ENCODE data around the gene DCLK1. TPM values are rescaled to one million over a fixed set of nuclear protein-coding genes. Genes with fewer than 3 reads are reported as not detected.
A peak's percentile ranks its signal among the peaks of the same experiment; 100 is the strongest.

DCLK1 gene
- polyA plus RNA-seq, 3 donors: 4.5 to 6.8 (median 6.0) TPM

GRCh38 chr13:35865341-35866240 lies 265.6 kb downstream of the DCLK1 start:
- peak; percentile 50 for DNase-seq

- no peak for DNase-seq
Observed at GRCh38 chr13:35860661-35861060, 270.5 kb downstream of the DCLK1 start.

- DNase-seq: no peak
Observed at GRCh38 chr13:35859981-35860380, 271.2 kb downstream of the DCLK1 start.

GRCh38 chr13:35858665-35859064 lies 272.5 kb downstream of the DCLK1 start:
- DNase-seq: no peak

GRCh38 chr13:35857769-35858168 lies 273.4 kb downstream of the DCLK1 start:
- peak; percentile 54 for DNase-seq

- no peak for DNase-seq
Observed at GRCh38 chr13:35856721-35857364, 274.3 kb downstream of the DCLK1 start.

GRCh38 chr13:35856084-35856483 lies 275.1 kb downstream of the DCLK1 start:
- DNase-seq: no peak

GRCh38 chr13:35855531-35856019 lies 275.6 kb downstream of the DCLK1 start:
- DNase-seq: no peak

GRCh38 chr13:35854286-35854685 lies 276.9 kb downstream of the DCLK1 start:
- DNase-seq: no peak

- no peak for DNase-seq
Observed at GRCh38 chr13:35851881-35852280, 279.3 kb downstream of the DCLK1 start.

- no peak for DNase-seq
Observed at GRCh38 chr13:35851356-35851755, 279.8 kb downstream of the DCLK1 start.

GRCh38 chr13:35850569-35850968 lies 280.6 kb downstream of the DCLK1 start:
- no peak for DNase-seq

- DNase-seq: no peak
Observed at GRCh38 chr13:35849256-35849644, 281.9 kb downstream of the DCLK1 start.

- no peak for DNase-seq
Observed at GRCh38 chr13:35848336-35849255, 282.6 kb downstream of the DCLK1 start.

- DNase-seq: no peak
Observed at GRCh38 chr13:35843272-35843671, 287.9 kb downstream of the DCLK1 start.

GRCh38 chr13:35841060-35841521 lies 290.1 kb downstream of the DCLK1 start:
- no peak for DNase-seq

GRCh38 chr13:35839806-35840205 lies 291.4 kb downstream of the DCLK1 start:
- no peak for DNase-seq

GRCh38 chr13:35838356-35838755 lies 292.8 kb downstream of the DCLK1 start:
- no peak for DNase-seq

GRCh38 chr13:35836446-35836845 lies 294.7 kb downstream of the DCLK1 start:
- DNase-seq: no peak

GRCh38 chr13:35835989-35836388 lies 295.2 kb downstream of the DCLK1 start:
- no peak for DNase-seq

GRCh38 chr13:35833608-35834275 lies 297.4 kb downstream of the DCLK1 start:
- DNase-seq: no peak

Data from renal pelvis (tissue), 4 donors.